ENCODE measurements around the gene SLC36A1.

SLC36A1 gene

DNA sequence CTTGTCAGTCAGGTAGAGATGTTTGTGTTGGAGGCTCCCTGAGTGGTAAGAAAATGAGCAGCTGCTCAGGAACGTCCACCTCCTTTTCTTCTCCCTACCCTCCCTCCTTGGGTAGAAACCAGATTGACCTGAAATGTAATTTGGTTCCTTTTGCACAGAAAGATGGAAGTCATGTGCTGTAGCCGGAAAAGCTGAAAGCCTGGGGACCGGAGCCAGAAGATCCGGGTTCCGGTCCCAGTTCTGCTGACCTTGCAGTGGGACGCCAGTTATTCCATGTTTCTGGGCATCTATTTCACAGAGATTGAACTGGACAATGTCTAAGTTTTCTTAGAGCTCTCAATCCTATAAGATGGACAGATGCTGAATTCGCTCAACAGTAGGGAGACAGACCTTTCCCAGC is 40.1 kb downstream of the SLC36A1 start:
- Histone ChIP-seq H3K4me1 (ENCODE audit: control insufficient read depth, insufficient read depth, low read length) (no peaks in the 10 kb centered on the region), H3K9me3 (ENCODE audit: control insufficient read depth in 2 of 2, low read length in 2 of 2) (no peaks in the 10 kb centered on the region), H3K27ac (ENCODE audit: low read length) (no peak overlapping the region), H3K4me3 (ENCODE audit: low read length in 2 of 2) (no peak overlapping the region), H3K27me3 (ENCODE audit: control insufficient read depth in 1 of 2, insufficient read depth in 2 of 2, low read length in 2 of 2) (no peaks in the 10 kb centered on the region), H3K36me3 (ENCODE audit: control insufficient read depth in 2 of 2, insufficient read depth in 2 of 2, low read length in 2 of 2) (peaks cover 31 to 35% of the 10 kb centered on the region in 2 donors), H3K9ac (ENCODE audit: low read length in 2 of 2) (no peak overlapping the region)

DNA sequence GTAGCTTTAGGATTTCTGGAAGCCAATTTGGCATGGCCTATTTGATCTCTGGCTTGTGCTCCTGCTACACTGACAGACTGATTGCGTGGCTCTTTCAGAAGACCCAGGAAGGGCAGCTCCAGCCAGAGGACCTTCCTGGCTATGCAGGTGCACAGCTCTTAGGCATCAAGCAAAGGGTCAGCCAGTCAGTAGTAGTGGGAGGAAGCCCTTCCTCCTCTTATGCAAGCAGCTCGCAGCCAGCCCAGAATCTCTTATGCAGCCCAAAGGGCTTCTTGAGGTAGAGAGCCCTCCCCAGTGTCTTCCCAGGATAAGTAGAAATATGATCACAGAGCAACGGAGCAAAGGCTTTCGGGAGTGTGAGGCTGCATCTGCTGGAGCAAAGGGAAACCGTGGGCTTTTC is 43.2 kb downstream of the SLC36A1 start:
- H3K9me3 ChIP-seq (ENCODE audit: control insufficient read depth in 2 of 2, low read length in 2 of 2), result no peaks in the 10 kb centered on the region
- H3K27ac ChIP-seq (ENCODE audit: low read length), result no peak overlapping the region
- H3K4me3 ChIP-seq (ENCODE audit: low read length in 2 of 2), result no peak overlapping the region
- H3K9ac ChIP-seq (ENCODE audit: low read length in 2 of 2), result no peak overlapping the region
- H3K27me3 ChIP-seq (ENCODE audit: control insufficient read depth in 1 of 2, insufficient read depth in 2 of 2, low read length in 2 of 2), result no peaks in the 10 kb centered on the region
- no peaks in the 10 kb centered on the region for H3K4me1 ChIP-seq (ENCODE audit: control insufficient read depth, insufficient read depth, low read length)
- peaks cover 29 to 31% of the 10 kb centered on the region in 2 donors for H3K36me3 ChIP-seq (ENCODE audit: control insufficient read depth in 2 of 2, insufficient read depth in 2 of 2, low read length in 2 of 2)

DNA sequence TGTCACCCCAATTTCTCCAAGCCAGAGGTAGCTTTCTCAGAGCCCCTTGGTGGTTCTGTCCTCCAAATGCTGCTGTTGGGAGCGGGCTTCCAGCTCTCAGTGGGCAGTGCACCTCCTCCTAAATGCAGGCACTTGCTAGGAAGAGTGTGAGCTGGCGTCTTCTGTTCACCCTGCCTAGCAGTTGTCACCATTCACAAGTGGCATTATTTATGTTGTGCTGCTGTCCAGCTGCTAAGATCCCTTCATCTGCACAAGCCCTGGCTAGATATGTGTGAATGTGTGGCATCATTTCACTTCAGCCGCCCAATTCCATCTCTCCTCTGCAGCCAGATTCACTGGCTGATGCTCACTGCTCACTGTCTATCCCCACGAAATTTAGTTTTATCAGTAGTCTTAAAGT is 43.7 kb downstream of the SLC36A1 start:
- H3K4me3 ChIP-seq (ENCODE audit: low read length in 2 of 2), result no peak overlapping the region
- no peak overlapping the region for H3K27ac ChIP-seq (ENCODE audit: low read length)
- no peaks in the 10 kb centered on the region for H3K4me1 ChIP-seq (ENCODE audit: control insufficient read depth, insufficient read depth, low read length)
- H3K27me3 ChIP-seq (ENCODE audit: control insufficient read depth in 1 of 2, insufficient read depth in 2 of 2, low read length in 2 of 2), result no peaks in the 10 kb centered on the region
- peaks cover 24 to 31% of the 10 kb centered on the region in 2 donors for H3K36me3 ChIP-seq (ENCODE audit: control insufficient read depth in 2 of 2, insufficient read depth in 2 of 2, low read length in 2 of 2)
- no peaks in the 10 kb centered on the region for H3K9me3 ChIP-seq (ENCODE audit: control insufficient read depth in 2 of 2, low read length in 2 of 2)
- no peak overlapping the region for H3K9ac ChIP-seq (ENCODE audit: low read length in 2 of 2)

DNA sequence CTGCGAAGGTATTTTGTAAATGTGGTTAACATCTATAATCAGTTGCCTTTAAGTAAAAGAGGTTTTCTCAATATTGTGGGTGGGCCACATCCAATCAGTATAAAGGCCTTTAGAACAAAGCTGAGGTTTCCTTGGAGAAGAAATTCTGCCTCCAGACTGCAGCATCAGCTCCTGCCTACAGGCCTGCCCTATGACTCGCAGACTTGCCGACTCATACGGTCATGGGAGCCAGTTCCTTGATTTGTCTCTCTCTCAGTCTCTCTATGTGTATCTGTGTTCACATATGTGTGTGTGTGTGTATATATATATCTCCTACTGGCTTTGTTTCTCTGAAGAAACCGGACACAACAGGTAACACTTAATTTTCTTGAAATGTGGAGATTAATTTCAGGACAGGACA is 45.3 kb downstream of the SLC36A1 start:
- Histone ChIP-seq H3K27me3 (ENCODE audit: control insufficient read depth in 1 of 2, insufficient read depth in 2 of 2, low read length in 2 of 2) (no peaks in the 10 kb centered on the region), H3K27ac (ENCODE audit: low read length) (no peak overlapping the region), H3K4me3 (ENCODE audit: low read length in 2 of 2) (no peak overlapping the region), H3K9ac (ENCODE audit: low read length in 2 of 2) (no peak overlapping the region), H3K4me1 (ENCODE audit: control insufficient read depth, insufficient read depth, low read length) (no peaks in the 10 kb centered on the region), H3K36me3 (ENCODE audit: control insufficient read depth in 2 of 2, insufficient read depth in 2 of 2, low read length in 2 of 2) (peaks cover 16 to 20% of the 10 kb centered on the region in 2 donors), H3K9me3 (ENCODE audit: control insufficient read depth in 2 of 2, low read length in 2 of 2) (no peaks in the 10 kb centered on the region)

DNA sequence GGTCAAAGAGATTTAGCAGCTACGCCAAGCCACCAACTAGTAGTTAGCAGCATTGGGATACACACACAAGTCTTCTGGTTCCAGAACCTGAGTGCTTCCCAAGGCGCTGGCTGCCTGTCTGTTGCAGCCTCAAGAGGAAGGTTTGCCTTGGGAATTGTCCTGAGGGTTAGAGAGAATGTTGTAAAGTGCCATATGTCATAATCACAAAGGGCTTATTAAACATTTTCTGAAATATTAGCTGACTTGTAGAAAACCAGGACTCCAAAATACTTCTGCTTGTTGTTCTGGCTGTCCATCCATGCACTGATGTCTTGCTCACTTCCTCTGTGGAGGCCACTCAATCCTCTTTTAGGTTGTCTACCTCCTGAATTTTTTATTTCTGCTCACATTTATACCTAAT is 46.3 kb downstream of the SLC36A1 start:
- Histone ChIP-seq H3K9ac (ENCODE audit: low read length in 2 of 2) (no peak overlapping the region), H3K9me3 (ENCODE audit: control insufficient read depth in 2 of 2, low read length in 2 of 2) (no peaks in the 10 kb centered on the region), H3K36me3 (ENCODE audit: control insufficient read depth in 2 of 2, insufficient read depth in 2 of 2, low read length in 2 of 2) (peaks cover 10 to 14% of the 10 kb centered on the region in 2 donors), H3K27me3 (ENCODE audit: control insufficient read depth in 1 of 2, insufficient read depth in 2 of 2, low read length in 2 of 2) (no peaks in the 10 kb centered on the region), H3K27ac (ENCODE audit: low read length) (no peak overlapping the region), H3K4me1 (ENCODE audit: control insufficient read depth, insufficient read depth, low read length) (no peaks in the 10 kb centered on the region), H3K4me3 (ENCODE audit: low read length in 2 of 2) (no peak overlapping the region)

DNA sequence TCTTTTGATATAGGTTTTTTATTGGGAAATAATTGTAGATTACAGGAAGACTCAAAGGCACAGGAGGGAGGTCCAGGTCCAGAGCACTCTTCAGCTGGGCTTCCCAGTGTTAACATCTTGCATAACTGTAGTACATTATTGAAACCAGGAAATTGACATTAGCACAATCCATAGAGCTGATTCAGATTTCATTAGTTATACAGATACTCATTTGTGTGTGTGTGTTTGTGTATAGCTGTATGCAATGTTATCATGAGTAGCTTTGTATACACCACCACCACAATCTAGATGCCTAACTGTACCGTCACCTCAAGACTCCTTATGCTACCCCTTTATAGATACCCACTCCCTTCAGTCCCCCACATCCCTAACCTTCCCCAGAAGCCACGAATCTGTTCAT is 47.9 kb downstream of the SLC36A1 start:
- Histone ChIP-seq H3K4me3 (ENCODE audit: low read length in 2 of 2) (no peak overlapping the region), H3K27ac (ENCODE audit: low read length) (no peak overlapping the region), H3K9me3 (ENCODE audit: control insufficient read depth in 2 of 2, low read length in 2 of 2) (no peaks in the 10 kb centered on the region)

DNA sequence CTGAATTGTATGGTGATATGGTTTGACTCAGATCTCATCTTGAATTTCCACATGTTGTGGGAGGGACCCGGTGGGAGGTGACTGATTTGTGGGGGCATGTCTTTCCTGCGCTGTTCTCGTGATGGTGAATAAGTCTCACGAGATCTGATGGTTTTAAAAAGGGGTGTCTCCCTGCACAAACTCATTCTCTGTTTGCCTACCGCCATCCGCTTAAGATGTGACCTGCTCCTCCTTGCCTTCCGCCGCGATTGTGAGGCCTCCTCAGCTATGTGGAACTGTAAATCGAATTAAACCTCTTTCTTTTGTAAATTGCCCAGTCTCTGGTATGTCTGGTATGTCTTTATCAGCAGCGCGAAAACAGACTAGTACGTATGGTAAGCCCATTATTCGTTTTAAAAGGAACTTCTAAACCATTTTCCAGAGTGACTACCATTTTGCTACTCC is 48.7 kb downstream of the SLC36A1 start:
- H3K4me1 ChIP-seq (ENCODE audit: control insufficient read depth, insufficient read depth, low read length), result no peaks in the 10 kb centered on the region
- no peak overlapping the region for H3K4me3 ChIP-seq (ENCODE audit: low read length in 2 of 2)
- H3K27ac ChIP-seq (ENCODE audit: low read length), result no peak overlapping the region
- H3K9ac ChIP-seq (ENCODE audit: low read length in 2 of 2), result no peak overlapping the region
- H3K36me3 ChIP-seq (ENCODE audit: control insufficient read depth in 2 of 2, insufficient read depth in 2 of 2, low read length in 2 of 2), result peaks cover 0 to 2% of the 10 kb centered on the region in 2 donors
- no peaks in the 10 kb centered on the region for H3K27me3 ChIP-seq (ENCODE audit: control insufficient read depth in 1 of 2, insufficient read depth in 2 of 2, low read length in 2 of 2)
- H3K9me3 ChIP-seq (ENCODE audit: control insufficient read depth in 2 of 2, low read length in 2 of 2), result no peaks in the 10 kb centered on the region

More for the DNA sequence above, 47.9 kb downstream of the SLC36A1 start:
- peaks cover 3 to 4% of the 10 kb centered on the region in 2 donors for H3K36me3 ChIP-seq (ENCODE audit: control insufficient read depth in 2 of 2, insufficient read depth in 2 of 2, low read length in 2 of 2)
- no peaks in the 10 kb centered on the region for H3K27me3 ChIP-seq (ENCODE audit: control insufficient read depth in 1 of 2, insufficient read depth in 2 of 2, low read length in 2 of 2)
- H3K4me1 ChIP-seq (ENCODE audit: control insufficient read depth, insufficient read depth, low read length), result no peaks in the 10 kb centered on the region
- H3K9ac ChIP-seq (ENCODE audit: low read length in 2 of 2), result no peak overlapping the region

DNA sequence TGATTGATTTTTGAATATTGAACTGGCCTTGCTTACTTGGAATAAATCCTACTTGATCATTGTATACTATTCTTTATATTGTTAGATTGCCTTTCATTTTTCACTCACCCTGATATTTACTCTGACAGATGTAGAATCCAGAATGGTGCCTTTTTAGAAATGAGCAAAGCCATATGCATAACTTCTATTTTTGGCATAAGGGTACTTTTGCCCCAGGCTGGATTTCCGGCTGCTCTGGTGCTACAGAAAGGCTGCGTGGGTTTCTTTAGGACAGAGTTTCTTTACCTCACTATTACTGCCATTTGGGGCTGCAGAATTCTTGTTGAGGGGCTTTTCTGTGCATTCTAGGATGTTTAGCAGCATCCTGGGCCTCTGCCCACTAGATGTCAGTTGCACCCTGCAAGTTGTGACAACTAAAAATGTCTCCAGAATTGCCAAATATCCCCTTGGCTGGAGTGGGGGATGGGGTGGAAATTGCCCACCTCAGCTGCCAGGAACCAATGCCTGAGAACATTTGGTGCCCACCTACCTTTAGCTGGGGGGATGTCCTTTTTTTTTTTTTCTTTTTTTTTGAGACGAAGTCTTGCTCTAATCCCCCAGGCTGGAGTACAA is 50.1 kb downstream of the SLC36A1 start:
- Histone ChIP-seq H3K27me3 (ENCODE audit: control insufficient read depth in 1 of 2, insufficient read depth in 2 of 2, low read length in 2 of 2) (no peaks in the 10 kb centered on the region), H3K4me3 (ENCODE audit: low read length in 2 of 2) (no peak overlapping the region), H3K9ac (ENCODE audit: low read length in 2 of 2) (no peak overlapping the region), H3K4me1 (ENCODE audit: control insufficient read depth, insufficient read depth, low read length) (no peaks in the 10 kb centered on the region), H3K9me3 (ENCODE audit: control insufficient read depth in 2 of 2, low read length in 2 of 2) (no peaks in the 10 kb centered on the region), H3K27ac (ENCODE audit: low read length) (no peak overlapping the region), H3K36me3 (ENCODE audit: control insufficient read depth in 2 of 2, insufficient read depth in 2 of 2, low read length in 2 of 2) (peaks cover 0 to 2% of the 10 kb centered on the region in 2 donors)

DNA sequence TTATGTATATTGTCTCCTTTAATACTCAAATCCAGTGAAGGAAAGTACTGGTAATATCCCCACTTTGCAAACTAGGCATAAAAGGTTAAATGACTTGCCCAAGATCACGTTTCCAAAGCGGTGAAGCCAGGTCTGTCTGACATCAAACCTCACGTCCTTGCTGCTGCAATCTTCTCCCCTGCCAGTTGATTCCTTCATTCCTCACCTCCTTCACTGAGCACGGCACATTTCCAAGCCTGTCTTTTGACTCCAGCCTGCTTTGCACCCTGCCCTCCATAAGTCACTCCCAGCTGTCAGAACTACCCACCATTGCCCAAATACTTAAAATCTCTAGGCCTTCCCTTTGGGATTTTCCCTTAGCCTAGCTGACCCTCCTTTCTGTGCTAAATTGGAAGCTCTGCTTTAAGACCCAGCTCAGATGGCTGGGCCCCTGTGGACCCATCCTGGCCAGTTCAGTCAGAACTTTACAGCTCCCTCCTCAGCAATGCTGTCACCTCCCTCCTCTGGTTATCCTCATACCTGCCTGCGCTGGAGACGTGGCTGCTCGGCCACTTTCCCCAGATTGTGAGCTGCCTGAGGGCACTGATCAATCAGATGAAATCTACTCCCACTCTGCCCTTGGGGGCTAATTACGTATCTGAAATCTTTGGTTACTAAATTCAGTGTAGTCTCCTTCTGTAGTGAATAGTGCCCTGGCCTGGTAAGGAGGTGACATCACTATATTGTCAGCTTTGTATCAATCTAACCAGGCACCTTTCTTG is 51.2 kb downstream of the SLC36A1 start:
- no peaks in the 10 kb centered on the region for H3K36me3 ChIP-seq (ENCODE audit: control insufficient read depth in 2 of 2, insufficient read depth in 2 of 2, low read length in 2 of 2)
- no peak overlapping the region for H3K9ac ChIP-seq (ENCODE audit: low read length in 2 of 2)
- no peaks in the 10 kb centered on the region for H3K4me1 ChIP-seq (ENCODE audit: control insufficient read depth, insufficient read depth, low read length)
- H3K27ac ChIP-seq (ENCODE audit: low read length), result no peak overlapping the region
- H3K4me3 ChIP-seq (ENCODE audit: low read length in 2 of 2), result no peak overlapping the region
- no peaks in the 10 kb centered on the region for H3K9me3 ChIP-seq (ENCODE audit: control insufficient read depth in 2 of 2, low read length in 2 of 2)
- H3K27me3 ChIP-seq (ENCODE audit: control insufficient read depth in 1 of 2, insufficient read depth in 2 of 2, low read length in 2 of 2), result no peaks in the 10 kb centered on the region

DNA sequence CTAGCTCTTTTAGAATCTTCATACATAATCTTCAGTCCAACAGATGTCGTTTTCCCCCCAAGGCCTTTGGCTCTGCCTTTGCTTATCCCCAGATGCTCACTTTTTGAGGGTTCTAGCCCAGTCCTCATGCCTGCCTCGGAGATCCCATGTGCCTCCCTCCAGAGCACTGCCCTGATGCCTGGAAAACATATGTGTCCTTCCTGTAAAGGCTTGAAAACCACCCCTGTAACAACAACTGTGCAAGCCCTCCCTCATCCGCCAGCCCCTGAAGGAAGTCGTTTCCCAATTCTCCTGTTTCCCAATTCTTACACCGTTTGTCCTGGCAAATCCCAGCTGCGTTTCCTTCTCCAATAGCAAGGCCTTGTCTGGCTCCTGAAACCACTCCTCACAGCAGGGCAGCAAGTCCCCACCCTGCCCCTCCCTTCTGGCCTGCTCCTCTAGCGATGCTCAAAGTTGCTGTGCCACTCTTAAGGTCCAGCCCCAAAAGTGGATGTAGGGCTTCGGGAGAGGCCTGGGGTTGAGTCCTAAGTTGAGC is 52.2 kb downstream of the SLC36A1 start:
- Histone ChIP-seq H3K4me1 (ENCODE audit: control insufficient read depth, insufficient read depth, low read length) (no peaks in the 10 kb centered on the region), H3K27ac (ENCODE audit: low read length) (no peak overlapping the region), H3K4me3 (ENCODE audit: low read length in 2 of 2) (no peak overlapping the region), H3K27me3 (ENCODE audit: control insufficient read depth in 1 of 2, insufficient read depth in 2 of 2, low read length in 2 of 2) (no peaks in the 10 kb centered on the region), H3K36me3 (ENCODE audit: control insufficient read depth in 2 of 2, insufficient read depth in 2 of 2, low read length in 2 of 2) (no peaks in the 10 kb centered on the region), H3K9ac (ENCODE audit: low read length in 2 of 2) (no peak overlapping the region), H3K9me3 (ENCODE audit: control insufficient read depth in 2 of 2, low read length in 2 of 2) (no peaks in the 10 kb centered on the region)

DNA sequence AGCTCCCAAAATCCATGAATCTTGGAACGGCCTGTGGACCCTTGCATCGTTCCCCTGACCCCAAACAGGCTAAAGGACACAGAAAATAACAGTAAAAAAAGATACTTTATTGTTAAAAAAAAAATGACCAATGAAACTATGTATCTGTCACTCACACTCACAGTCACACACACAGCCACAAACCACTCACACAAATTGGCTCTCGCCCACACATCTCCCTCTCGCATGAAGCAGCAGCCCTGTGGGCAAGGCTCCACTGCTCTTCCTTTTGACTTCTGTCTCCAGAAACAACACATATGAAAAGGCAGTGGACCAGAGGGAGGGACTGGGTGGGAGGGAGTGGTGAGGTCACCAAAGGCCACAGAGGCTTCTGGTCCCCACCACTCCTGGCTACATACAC is 56.6 kb downstream of the SLC36A1 start:
- no peaks in the 10 kb centered on the region for H3K9me3 ChIP-seq (ENCODE audit: control insufficient read depth in 2 of 2, low read length in 2 of 2)
- peaks cover 0 to under 1% of the 10 kb centered on the region in 2 donors for H3K36me3 ChIP-seq (ENCODE audit: control insufficient read depth in 2 of 2, insufficient read depth in 2 of 2, low read length in 2 of 2)
- H3K27me3 ChIP-seq (ENCODE audit: control insufficient read depth in 1 of 2, insufficient read depth in 2 of 2, low read length in 2 of 2), result no peaks in the 10 kb centered on the region
- no peaks in the 10 kb centered on the region for H3K4me1 ChIP-seq (ENCODE audit: control insufficient read depth, insufficient read depth, low read length)
- no peak overlapping the region for H3K4me3 ChIP-seq (ENCODE audit: low read length in 2 of 2)
- H3K9ac ChIP-seq (ENCODE audit: low read length in 2 of 2), result no peak overlapping the region
- no peak overlapping the region for H3K27ac ChIP-seq (ENCODE audit: low read length)

All from stomach smooth muscle (tissue), 2 donors.